HG03175 (cell line): Measurements from ENCODE around the gene MED15.
"Not testable (repeated sequence)": the region's sequence is repeated elsewhere in the genome, so short reads cannot be mapped to it uniquely, and the experiment has no call there.

Source experiments
- ATAC-seq: cut with Tn5 transposase; IDR thresholded peaks from one replicate; pipeline ENCODE4 v1.9.1; 2021; ENCODE audit warnings: mild to moderate bottlenecking, moderate library complexity; ENCODE audit not compliant: unreplicated experiment

Gene MED15

GRCh38 chr22:20531154-20531403 lies 23.7 kb downstream of the MED15 start:
- no peak for ATAC-seq

DNA sequence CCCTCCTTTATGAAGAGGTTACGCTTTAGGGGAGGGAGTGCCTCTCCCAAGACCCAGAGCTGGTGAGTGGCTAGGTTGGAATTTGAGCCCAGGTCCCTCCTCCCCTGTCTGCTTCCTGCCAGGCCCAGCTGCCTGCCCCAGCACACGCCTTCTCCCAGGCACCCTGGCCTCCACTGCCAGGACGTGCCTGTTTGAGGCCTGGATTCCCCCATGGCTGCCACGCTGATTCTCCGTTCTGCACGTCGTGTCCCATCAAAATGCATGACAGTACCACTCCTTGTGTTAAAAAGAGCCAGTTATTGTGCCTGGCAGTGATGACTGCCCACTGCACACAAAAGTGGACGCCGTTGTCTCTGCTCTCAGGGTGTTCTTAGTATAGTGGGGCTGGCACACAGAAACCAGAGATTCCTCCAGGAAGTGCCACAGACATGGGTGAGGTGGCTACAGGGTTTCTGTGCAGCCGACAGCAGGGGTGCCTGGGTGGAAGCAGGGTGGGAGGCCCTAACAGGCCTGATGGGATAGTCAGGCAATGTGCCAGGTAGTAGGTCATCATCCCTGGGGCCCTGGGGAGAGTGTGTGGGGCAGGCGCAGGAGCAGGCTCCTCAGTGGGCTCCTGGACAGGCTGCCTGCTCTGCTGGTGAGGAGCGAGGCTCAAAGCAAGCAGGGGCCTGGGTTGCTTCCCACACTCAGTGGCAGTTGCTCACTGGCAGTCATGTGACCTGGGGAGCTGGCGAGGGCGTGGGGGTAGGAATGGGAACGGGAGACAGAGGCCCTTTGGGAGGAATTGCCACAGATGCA lies 24.2 kb downstream of the MED15 start:
- ATAC-seq: no peak

DNA sequence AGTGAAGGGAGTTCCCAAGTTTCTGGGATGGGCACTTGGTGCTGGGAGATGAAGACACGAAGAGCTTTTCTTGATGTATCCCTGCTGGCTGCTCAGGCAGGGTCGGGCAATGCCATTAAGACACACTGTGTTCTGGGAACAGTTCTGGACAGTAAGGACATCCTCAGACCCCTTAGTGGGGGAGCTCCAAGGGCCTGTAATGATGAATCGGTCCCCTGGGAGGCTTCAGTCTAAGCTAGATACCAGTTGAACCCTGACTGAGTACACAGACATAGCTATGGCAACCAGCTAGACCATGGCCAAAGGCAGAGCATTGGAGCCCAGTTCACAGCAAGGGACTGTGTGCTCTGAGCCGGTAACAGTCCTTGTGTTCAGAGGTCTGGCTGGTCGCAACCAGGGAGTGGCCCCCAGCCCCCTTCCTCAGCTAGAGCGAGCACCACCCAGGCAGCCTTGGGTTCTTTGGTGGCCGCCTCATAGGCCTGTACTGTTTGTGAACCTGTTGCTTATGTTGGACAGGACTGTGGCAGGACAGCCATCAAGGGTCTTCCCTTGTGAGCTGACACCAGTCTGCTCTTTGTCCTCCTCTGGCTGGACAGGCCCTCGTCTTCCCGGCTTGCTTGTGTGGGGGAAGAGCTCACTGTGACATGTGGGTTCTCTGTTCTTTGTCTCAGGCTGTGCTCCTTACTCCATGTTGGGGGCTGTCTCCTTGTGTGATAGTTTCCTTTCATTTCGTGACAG lies 25.0 kb downstream of the MED15 start:
- no peak for ATAC-seq

- no peak for ATAC-seq
These were observed 25.9 kb downstream of the MED15 start for GRCh38 chr22:20533095-20533878.

- no peak for ATAC-seq
These were observed 26.5 kb downstream of the MED15 start for GRCh38 chr22:20533879-20534265.

- no peak for ATAC-seq
These were observed 29.3 kb downstream of the MED15 start for GRCh38 chr22:20536590-20537324.

- no peak for ATAC-seq
These were observed 29.9 kb downstream of the MED15 start for GRCh38 chr22:20537325-20537756.

DNA sequence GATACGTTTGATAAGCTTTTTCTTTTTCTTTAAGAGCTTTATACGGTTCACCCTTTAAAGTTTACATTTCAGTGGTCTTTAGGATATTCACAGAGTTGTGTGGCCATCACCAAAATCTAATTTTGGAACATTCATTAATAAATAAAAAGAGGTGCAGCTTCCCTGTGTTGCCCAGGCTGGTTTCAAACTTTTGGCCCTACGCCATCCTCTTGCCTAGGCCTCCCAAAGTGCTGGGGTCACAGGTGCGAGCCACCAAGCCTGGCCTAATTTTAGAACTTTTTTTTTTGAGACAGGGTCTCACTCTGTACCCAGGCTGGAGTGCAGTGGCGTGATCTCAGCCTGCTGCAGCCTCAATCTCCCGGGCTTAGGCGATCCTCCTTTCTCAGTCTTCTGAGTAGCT lies 30.6 kb downstream of the MED15 start:
- no peak for ATAC-seq

GRCh38 chr22:20538875-20539274 lies 31.5 kb downstream of the MED15 start:
- not testable (repeated sequence) for ATAC-seq

DNA sequence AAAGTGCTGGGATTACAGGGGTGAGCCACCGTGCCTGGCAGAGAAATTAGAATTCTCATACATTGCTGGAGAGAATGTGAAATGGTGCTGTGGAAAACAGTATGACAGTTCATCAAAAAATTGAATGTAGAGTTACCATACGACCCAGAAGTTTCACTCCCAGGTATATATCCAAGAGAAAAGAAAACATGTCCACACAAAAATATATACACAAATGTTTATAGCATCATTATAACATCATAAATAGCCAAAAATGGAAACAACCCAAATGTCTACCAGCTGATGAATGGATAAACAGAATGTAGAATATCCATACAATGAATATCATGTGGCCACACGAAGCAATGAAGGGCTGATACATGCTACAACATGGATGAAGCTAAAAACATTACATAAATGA lies 34.6 kb downstream of the MED15 start:
- no peak for ATAC-seq

DNA sequence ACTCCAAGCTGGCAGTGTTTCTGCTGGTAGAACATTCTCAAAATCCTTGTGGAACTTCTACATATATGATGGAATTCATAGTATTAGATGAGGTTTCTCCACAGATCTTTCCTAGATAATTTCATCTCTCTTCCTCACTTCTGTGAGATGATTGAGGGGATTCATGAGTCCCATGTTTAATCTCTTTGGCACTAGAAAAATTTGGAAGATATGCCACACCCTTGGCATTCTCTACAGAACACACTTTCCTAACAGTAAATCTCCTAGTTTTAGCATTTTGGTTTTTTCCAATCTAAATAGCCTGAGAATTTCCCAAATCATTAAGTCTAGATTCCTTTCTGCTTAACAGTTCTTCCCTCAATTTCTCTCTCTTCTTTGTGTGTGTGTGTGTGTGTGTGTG lies 35.3 kb downstream of the MED15 start:
- no peak for ATAC-seq

DNA sequence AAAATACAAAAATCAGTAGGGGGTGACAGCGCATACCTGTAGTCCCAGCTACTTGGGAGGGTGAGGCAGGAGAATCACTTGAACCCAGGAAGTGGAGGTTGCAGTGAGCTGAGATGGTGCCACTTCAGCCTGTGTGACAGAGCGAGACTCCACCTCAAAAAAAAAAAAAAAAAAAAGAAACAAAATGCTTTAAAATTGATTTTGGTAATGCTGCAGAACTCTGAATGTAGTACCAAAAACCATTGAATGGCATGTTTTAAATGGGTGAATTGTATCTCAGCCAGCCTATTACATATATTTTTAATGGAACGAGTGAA lies 37.9 kb downstream of the MED15 start:
- ATAC-seq: not testable (repeated sequence)

DNA sequence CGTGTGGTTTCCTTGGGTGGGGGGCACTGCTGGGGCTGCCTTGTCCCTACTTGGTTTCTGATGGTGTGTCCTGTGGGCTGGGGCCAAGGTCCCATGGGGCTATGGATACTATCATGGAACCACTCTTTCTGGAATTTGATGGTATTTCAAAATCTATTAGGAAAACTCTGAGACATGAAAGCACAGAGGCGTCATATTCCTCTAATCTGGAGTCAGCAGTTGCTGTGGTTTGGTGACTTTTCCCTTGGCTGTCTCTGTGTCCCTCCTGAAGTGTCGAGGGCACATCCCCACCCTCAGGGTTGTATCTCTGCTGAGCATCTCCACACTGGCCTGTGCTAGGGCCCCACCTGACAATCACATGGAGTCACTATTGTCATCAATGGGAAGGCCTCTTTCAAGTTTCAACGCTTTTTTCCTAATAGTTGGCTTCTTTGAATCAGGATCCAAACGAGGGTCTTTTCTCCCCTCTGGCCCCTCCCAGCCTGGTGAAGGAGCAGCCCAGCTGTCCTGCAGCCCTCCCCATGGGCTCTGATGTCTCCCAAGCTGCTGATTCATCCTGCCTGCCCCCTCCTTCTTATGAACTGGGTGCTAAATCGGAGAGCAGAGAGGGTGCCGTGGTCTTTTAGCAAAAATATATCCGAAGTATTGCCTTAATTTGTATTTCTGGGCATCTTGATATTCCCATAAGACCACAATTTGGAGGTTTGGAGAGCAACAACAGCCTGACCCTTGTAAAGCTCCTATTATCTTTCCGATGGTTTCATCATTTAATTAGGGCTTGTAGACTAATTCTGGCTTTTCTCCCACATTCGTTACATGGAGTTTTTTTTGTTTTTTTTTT lies 38.5 kb downstream of the MED15 start:
- ATAC-seq: no peak

DNA sequence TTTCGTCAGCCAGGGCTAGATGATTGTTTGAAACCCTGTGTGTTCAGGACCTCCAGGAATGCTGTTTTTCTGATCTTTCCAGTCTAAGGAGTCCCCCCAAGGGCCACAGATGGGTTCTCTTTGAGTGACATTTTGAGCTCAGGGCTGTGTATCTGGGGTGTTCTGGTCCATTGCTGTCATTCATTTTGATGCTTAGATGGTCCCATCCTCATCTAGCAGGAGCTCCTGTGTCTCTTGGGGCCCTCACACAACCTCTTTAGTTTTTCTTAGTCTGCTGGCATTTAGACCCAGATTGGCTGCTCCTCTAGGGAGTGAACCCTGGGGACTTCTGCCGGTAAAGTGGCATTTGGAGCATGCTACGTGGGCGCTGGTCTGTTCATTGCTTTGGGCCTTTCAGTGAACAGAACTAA lies 39.1 kb downstream of the MED15 start:
- ATAC-seq: no peak

GRCh38 chr22:20547029-20547428 lies 39.6 kb downstream of the MED15 start:
- no peak for ATAC-seq

DNA sequence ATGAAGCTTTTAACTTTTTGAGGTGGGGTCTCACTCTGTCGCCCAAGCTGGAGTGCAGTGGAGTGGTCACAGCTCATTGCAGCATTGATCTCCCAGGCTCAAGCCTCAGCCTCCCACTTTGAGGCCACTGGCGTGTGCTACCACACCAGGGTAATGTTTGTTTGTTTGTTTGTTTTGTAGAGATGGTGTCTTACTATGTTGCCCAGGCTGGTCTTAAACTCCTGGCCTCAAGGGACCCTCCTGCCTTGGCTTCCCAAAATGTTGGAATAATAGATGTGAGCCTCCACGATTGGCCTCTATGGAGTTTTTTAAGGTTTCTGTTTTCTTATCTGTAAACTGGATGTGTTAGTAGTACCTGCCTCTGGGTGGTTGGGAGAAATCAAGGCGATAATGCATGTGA lies 41.4 kb downstream of the MED15 start:
- no peak for ATAC-seq

DNA sequence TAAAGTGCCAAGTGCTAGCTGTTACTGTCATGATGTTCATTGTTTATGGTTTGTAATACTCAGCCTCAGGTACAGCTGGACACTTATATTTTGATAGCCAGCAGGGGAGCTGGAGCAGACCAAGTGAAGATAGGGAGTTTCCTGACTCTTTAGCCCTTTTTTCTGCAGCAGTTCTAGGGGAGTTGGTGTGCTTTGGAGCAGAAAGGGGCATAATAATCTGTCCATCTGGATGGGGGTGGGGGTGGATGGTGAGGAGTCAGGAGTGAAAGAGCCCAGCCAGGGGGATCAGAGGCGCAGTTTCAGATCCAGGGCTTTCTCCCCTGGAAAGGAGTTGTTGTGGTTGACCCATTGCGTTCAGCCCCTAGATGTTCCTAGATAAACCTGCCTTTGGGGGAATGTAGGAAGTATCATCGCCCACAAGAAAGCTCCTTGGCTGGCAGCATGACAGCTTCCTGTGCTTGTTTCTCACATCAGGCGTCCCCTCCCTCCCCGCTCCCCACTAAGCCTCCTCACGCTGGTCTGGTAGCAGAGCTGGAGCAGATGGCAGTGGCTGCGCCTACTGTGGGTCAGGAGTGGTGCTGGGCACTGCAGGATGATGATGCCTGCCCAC lies 41.9 kb downstream of the MED15 start:
- ATAC-seq: no peak

DNA sequence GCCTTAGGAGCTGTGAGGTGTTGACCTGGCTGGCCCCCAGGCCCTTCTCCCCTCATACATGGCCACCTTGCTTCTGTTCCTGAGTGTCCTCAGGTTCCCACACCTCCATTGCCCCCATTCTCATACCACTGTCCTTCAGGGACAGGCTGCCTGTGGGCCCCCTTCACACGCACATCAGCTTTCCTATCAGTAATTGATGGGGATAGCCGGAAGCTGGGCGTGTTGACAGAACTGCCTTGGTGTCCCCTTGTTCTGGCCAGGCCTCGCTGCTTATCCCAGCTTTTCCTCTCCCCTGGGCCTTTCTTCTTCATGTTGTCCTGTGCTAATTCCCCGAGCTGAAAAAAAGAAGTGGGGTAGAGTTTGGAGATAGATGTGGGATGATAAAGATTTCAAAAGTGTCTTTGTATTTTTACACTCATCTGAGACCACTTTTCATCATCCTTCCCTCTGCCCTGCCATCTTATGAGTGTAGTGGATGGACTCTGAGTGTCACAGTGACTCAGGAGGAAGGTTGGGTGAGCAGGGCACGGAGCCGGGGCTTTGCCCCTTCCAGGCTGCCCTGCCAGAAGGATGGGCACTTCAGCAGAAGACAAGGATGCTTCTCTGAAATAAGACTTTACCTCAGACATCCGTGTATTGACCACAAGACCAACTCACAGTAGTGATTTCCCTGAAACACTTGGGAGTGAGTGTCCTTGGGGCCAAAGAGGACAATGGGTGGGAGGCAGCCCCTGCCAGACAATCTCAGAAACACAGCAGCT lies 42.8 kb downstream of the MED15 start:
- no peak for ATAC-seq
